Skeletal muscle tissue (tissue), 4 donors: Measurements from ENCODE around the gene TMEM108. TPM values are rescaled to one million over a fixed set of nuclear protein-coding genes. Genes with fewer than 3 reads are reported as not detected.

ENCODE experiments used
- H3K27ac ChIP-seq: one replicate; pipeline ENCODE4 v1.7.0; 2013; ENCODE audit warnings: mild to moderate bottlenecking, low read depth, low read length, inconsistent platforms
- H3K27me3 ChIP-seq, 3 donors: one replicate each; pipeline ENCODE4 v1.7.0; 2013; ENCODE audit warnings: low read length in 3 of 3; ENCODE audit not compliant: control insufficient read depth in 3 of 3, insufficient read depth in 3 of 3
- H3K36me3 ChIP-seq, 3 donors: one replicate each; pipeline ENCODE4 v1.7.0; 2013; ENCODE audit warnings: low read length in 3 of 3; ENCODE audit not compliant: control insufficient read depth in 3 of 3, insufficient read depth in 3 of 3
- H3K4me1 ChIP-seq, 3 donors: one replicate each; pipeline ENCODE4 v1.7.0; 2013; ENCODE audit warnings: low read length in 3 of 3, mild to moderate bottlenecking in 3 of 3; ENCODE audit not compliant: control insufficient read depth in 3 of 3, insufficient read depth in 3 of 3
- H3K4me3 ChIP-seq, 3 donors: one replicate each; pipeline ENCODE4 v1.7.0; 2013; ENCODE audit warnings: low read length in 3 of 3
- H3K9ac ChIP-seq, 3 donors: one replicate each; pipeline ENCODE4 v1.7.0; 2013; ENCODE audit warnings: low read length in 3 of 3, mild to moderate bottlenecking in 3 of 3, moderate library complexity in 2 of 3, low read depth in 1 of 3
- H3K9me3 ChIP-seq, 3 donors: one replicate each; pipeline ENCODE4 v1.7.0; 2013; ENCODE audit warnings: low read length in 3 of 3; ENCODE audit not compliant: control insufficient read depth in 3 of 3
- total RNA-seq: library from RNA; depleted of rRNA; stranded (reverse); fragments of >200 nt; gene quantifications from one replicate; pipeline ENCODE4 v1.2.3, GENCODE V29; 2014
- donor health status: Osteomylitis.

TMEM108 gene
- total RNA-seq, 1 donor from 2014 or later: 7.3 TPM

- Histone ChIP-seq H3K4me3 (no peak overlapping the region), H3K36me3 (no peaks in the 10 kb centered on the region), H3K27me3 (no peaks in the 10 kb centered on the region), H3K27ac (no peak overlapping the region), H3K9ac (no peak overlapping the region), H3K9me3 (no peaks in the 10 kb centered on the region), H3K4me1 (no peaks in the 10 kb centered on the region)
Measured at GRCh38 chr3:133169331-133170068, 131.3 kb downstream of the TMEM108 start.

- Histone ChIP-seq H3K36me3 (no peaks in the 10 kb centered on the region), H3K27ac (no peak overlapping the region), H3K27me3 (no peaks in the 10 kb centered on the region), H3K4me3 (no peak overlapping the region), H3K9ac (no peak overlapping the region), H3K9me3 (no peaks in the 10 kb centered on the region), H3K4me1 (no peaks in the 10 kb centered on the region)
Measured at GRCh38 chr3:133171831-133172230, 133.6 kb downstream of the TMEM108 start.

GRCh38 chr3:133181392-133182150, 143.4 kb downstream of the TMEM108 start:
- Histone ChIP-seq H3K9ac (no peak overlapping the region), H3K9me3 (no peaks in the 10 kb centered on the region), H3K27me3 (no peaks in the 10 kb centered on the region), H3K4me1 (no peaks in the 10 kb centered on the region), H3K36me3 (no peaks in the 10 kb centered on the region), H3K27ac (no peak overlapping the region), H3K4me3 (no peak overlapping the region)

- Histone ChIP-seq H3K27ac (no peak overlapping the region), H3K4me1 (peaks cover 0 to 5% (median 0%) of the 10 kb centered on the region in 3 donors)
Measured at GRCh38 chr3:133187870-133188379, 149.7 kb downstream of the TMEM108 start.

GRCh38 chr3:133188996-133189395, 150.8 kb downstream of the TMEM108 start:
- no peak overlapping the region for H3K9ac ChIP-seq
- no peaks in the 10 kb centered on the region for H3K27me3 ChIP-seq
- no peaks in the 10 kb centered on the region for H3K9me3 ChIP-seq
- no peaks in the 10 kb centered on the region for H3K36me3 ChIP-seq
- no peak overlapping the region for H3K27ac ChIP-seq
- peaks cover 0 to 5% (median 0%) of the 10 kb centered on the region in 3 donors for H3K4me1 ChIP-seq
- H3K4me3 ChIP-seq: no peak overlapping the region

More at GRCh38 chr3:133187870-133188379, 149.7 kb downstream of the TMEM108 start:
- no peak overlapping the region for H3K4me3 ChIP-seq
- H3K9ac ChIP-seq: no peak overlapping the region
- no peaks in the 10 kb centered on the region for H3K27me3 ChIP-seq
- no peaks in the 10 kb centered on the region for H3K36me3 ChIP-seq
- no peaks in the 10 kb centered on the region for H3K9me3 ChIP-seq

GRCh38 chr3:133189893-133190292, 151.7 kb downstream of the TMEM108 start:
- no peak overlapping the region for H3K9ac ChIP-seq
- H3K27ac ChIP-seq: no peak overlapping the region
- H3K4me3 ChIP-seq: no peak overlapping the region
- no peaks in the 10 kb centered on the region for H3K9me3 ChIP-seq
- no peaks in the 10 kb centered on the region for H3K36me3 ChIP-seq
- H3K27me3 ChIP-seq: no peaks in the 10 kb centered on the region
- H3K4me1 ChIP-seq: peaks cover 0 to 5% (median 0%) of the 10 kb centered on the region in 3 donors

- Histone ChIP-seq H3K4me3 (no peak overlapping the region), H3K27ac (no peak overlapping the region), H3K4me1 (peaks cover 0 to 5% (median 0%) of the 10 kb centered on the region in 3 donors), H3K9me3 (no peaks in the 10 kb centered on the region), H3K36me3 (no peaks in the 10 kb centered on the region), H3K27me3 (no peaks in the 10 kb centered on the region), H3K9ac (no peak overlapping the region)
Measured at GRCh38 chr3:133191818-133192217, 153.6 kb downstream of the TMEM108 start.

GRCh38 chr3:133192363-133192945, 154.3 kb downstream of the TMEM108 start:
- no peaks in the 10 kb centered on the region for H3K36me3 ChIP-seq

GRCh38 chr3:133192967-133193366, 154.8 kb downstream of the TMEM108 start:
- Histone ChIP-seq H3K36me3 (no peaks in the 10 kb centered on the region), H3K4me3 (no peak overlapping the region), H3K27ac (no peak overlapping the region), H3K4me1 (peaks cover 0 to 5% (median 0%) of the 10 kb centered on the region in 3 donors), H3K9me3 (no peaks in the 10 kb centered on the region), H3K27me3 (no peaks in the 10 kb centered on the region), H3K9ac (no peak overlapping the region)

More at GRCh38 chr3:133192363-133192945, 154.3 kb downstream of the TMEM108 start:
- peaks cover 0 to 5% (median 0%) of the 10 kb centered on the region in 3 donors for H3K4me1 ChIP-seq
- no peak overlapping the region for H3K4me3 ChIP-seq
- no peaks in the 10 kb centered on the region for H3K27me3 ChIP-seq
- H3K9me3 ChIP-seq: no peaks in the 10 kb centered on the region
- H3K27ac ChIP-seq: no peak overlapping the region
- H3K9ac ChIP-seq: no peak overlapping the region
